K562 (cell line): ENCODE measurements around the gene ZNF607. TPM values are rescaled to one million over a fixed set of nuclear protein-coding genes. Genes with fewer than 3 reads are reported as not detected.

Experiments
- ARHGAP35 ChIP-seq: fragments of 450-650 bp; IDR thresholded peaks from 2 replicates; pipeline ENCODE4 v1.6.1; 2018; ENCODE audit not compliant: partially characterized antibody
- ATF7 ChIP-seq: fragments of 450-650 bp; IDR thresholded peaks from 2 replicates; pipeline ENCODE4 v1.7.1; 2014; ENCODE audit warnings: mild to moderate bottlenecking, moderate library complexity
- CREM ChIP-seq: IDR thresholded peaks from 2 replicates; pipeline ENCODE4 v1.6.1; 2014; ENCODE audit warnings: antibody characterized with exemption, low read depth
- DIDO1 ChIP-seq: fragments of 450-650 bp; IDR thresholded peaks from 2 replicates; pipeline ENCODE4 v1.6.1; 2016; ENCODE audit warnings: low read depth, missing biosample characterization, missing genetic modification characterization
- KAT2B ChIP-seq: IDR thresholded peaks from one replicate; pipeline ENCODE4 v1.6.1; 2012; ENCODE audit warnings: low read depth, mild to moderate bottlenecking, control low read depth, inconsistent platforms, low read length, moderate library complexity
- MAZ ChIP-seq, 2 experiments: fragments of 450-650 bp in 1 of 2; sonication (generic) in 1 of 2; formaldehyde crosslinking; IDR thresholded peaks in 1 of 2; conservative IDR thresholded peaks in 1 of 2; 2 replicates each; pipeline versions ENCODE4 v1.4.0 to v1.5.0; 2020; ENCODE audit warnings: mild to moderate bottlenecking in 1 of 2, missing genetic modification reagents in 1 of 2
- MYC ChIP-seq, 2 experiments: fragments of 250-450 bp in 1 of 2; sonication (Bioruptor Pico) in 1 of 2; IDR thresholded peaks; 2 replicates each; pipeline versions ENCODE4 v1.5.1 to v1.6.1; 2012 to 2021; ENCODE audit warnings: low read depth in 2 of 2, borderline replicate concordance in 1 of 2, improper control_type of control experiment in 1 of 2, low read length in 1 of 2, mild to moderate bottlenecking in 1 of 2, moderate library complexity in 1 of 2
- OTX1 ChIP-seq: fragments of 450-650 bp; formaldehyde crosslinking; IDR thresholded peaks from 2 replicates; pipeline ENCODE4 v1.4.0; 2022; ENCODE audit warnings: mild to moderate bottlenecking
- PHF8 ChIP-seq: fragments of 200-600 bp; sonication (generic); IDR thresholded peaks from 2 replicates; pipeline ENCODE4 v1.6.1; 2012; ENCODE audit warnings: mixed run types, mild to moderate bottlenecking, inconsistent platforms, low read length, moderate library complexity, borderline replicate concordance
- POLR2A ChIP-seq: fragments of 450-650 bp; conservative IDR thresholded peaks from 2 replicates; pipeline ENCODE4 v1.6.1; 2016
- POLR2H ChIP-seq: IDR thresholded peaks from 2 replicates; pipeline ENCODE4 v1.6.1; 2016; ENCODE audit warnings: missing genetic modification characterization, low read depth, mild to moderate bottlenecking, control low read depth, missing compliant biosample characterization, moderate library complexity
- RBFOX2 ChIP-seq: fragments of 200-400 bp; formaldehyde crosslinking; IDR thresholded peaks from 2 replicates; pipeline ENCODE4 v1.6.1; 2017; ENCODE audit warnings: low read depth, mild to moderate bottlenecking, low read length, moderate library complexity
- SIN3A ChIP-seq, 2 experiments: fragments of 150-350 bp in 1 of 2; IDR thresholded peaks; 2 replicates each; pipeline ENCODE4 v1.6.1; 2011 to 2016; ENCODE audit warnings: borderline replicate concordance in 2 of 2, low read depth in 2 of 2, low read length in 2 of 2, mild to moderate bottlenecking in 2 of 2, moderate library complexity in 2 of 2; ENCODE audit not compliant: control insufficient read depth in 1 of 2
- SREBF1 ChIP-seq: fragments of 150-350 bp; IDR thresholded peaks from 2 replicates; pipeline ENCODE4 v1.6.1; 2014; ENCODE audit warnings: antibody characterized with exemption, low read depth, low read length, borderline replicate concordance
- SRF ChIP-seq, 2 experiments: fragments of 250-450, 450-650 bp in 1 of 2; sonication (Bioruptor Pico) in 1 of 2; sonication (generic) in 1 of 2; formaldehyde crosslinking; IDR thresholded peaks; 2 replicates each; pipeline versions ENCODE4 v1.5.0 to v1.5.1; 2020 to 2022; ENCODE audit warnings: mild to moderate bottlenecking in 1 of 2, missing genetic modification reagents in 1 of 2
- TBP ChIP-seq: optimal IDR thresholded peaks from 2 replicates; pipeline ENCODE3; 2011; ENCODE audit warnings: low read depth, low read length, improper control_type of control experiment
- ZBTB7A ChIP-seq: IDR thresholded peaks from 2 replicates; pipeline ENCODE4 v1.6.1; 2011; ENCODE audit warnings: low read depth, mild to moderate bottlenecking, low read length, moderate library complexity, borderline replicate concordance; ENCODE audit not compliant: control insufficient read depth
- ZNF12 ChIP-seq: sonication (generic); formaldehyde crosslinking; IDR thresholded peaks from 2 replicates; pipeline ENCODE4 v1.4.0; 2020; ENCODE audit warnings: mild to moderate bottlenecking, missing genetic modification reagents
- ZNF696 ChIP-seq: fragments of 250-450 bp; sonication (Bioruptor Pico); conservative IDR thresholded peaks from 2 replicates; pipeline ENCODE4 v1.4.0; 2020; ENCODE audit warnings: mild to moderate bottlenecking, moderate library complexity
- polyA plus RNA-seq, 8 experiments: library from polyadenylated mRNA; depleted of rRNA in 4 of 8; stranded (reverse) in 5 of 8; unstranded in 3 of 8; fragments of >200 nt; fragmentation: Nextera tagmentation in 2 of 8; fragmentation: Illumina TruSeq in 1 of 8; extraction: Ambion mirVana in 2 of 8; extraction: Trizol in 1 of 8; gene quantifications; 2 replicates each; pipeline versions ENCODE4 v1.2.1 to v1.2.3, GENCODE V29; 2011 to 2014; ENCODE audit warnings: inconsistent platforms in 1 of 8, missing spikeins in 1 of 8
- total RNA-seq, 7 experiments: library from RNA; depleted of rRNA in 6 of 7; stranded (reverse); fragments of >200 nt in 6 of 7; fragmentation: Illumina TruSeq in 2 of 7; extraction: Trizol in 2 of 7; gene quantifications; 2 replicates each; pipeline versions ENCODE4 v1.2.1 to v1.2.3, GENCODE V29; 2011 to 2021; ENCODE audit warnings: low replicate concordance in 1 of 7
- TF ChIP-seq, protein P1 (sequence below): fragments of 250-450 bp; sonication (Bioruptor Pico); IDR thresholded peaks from 2 replicates; pipeline ENCODE4 v1.5.0; 2022; ENCODE audit warnings: mild to moderate bottlenecking
- TF ChIP-seq, protein P2 (sequence below): fragments of 200-800 bp; sonication (Bioruptor generic); IDR thresholded peaks from 2 replicates; pipeline ENCODE4 v1.6.1; 2017; ENCODE audit warnings: missing genetic modification characterization, missing compliant biosample characterization
- TF ChIP-seq, protein P3 (sequence below): IDR thresholded peaks from 3 replicates; pipeline ENCODE4 v1.6.1; 2011; ENCODE audit warnings: borderline replicate concordance, mild to moderate bottlenecking; ENCODE audit not compliant: insufficient read length, insufficient read depth
- TF ChIP-seq, protein P4 (sequence below): sonication (generic); formaldehyde crosslinking; IDR thresholded peaks from 2 replicates; pipeline ENCODE4 v1.8.0; 2022; ENCODE audit warnings: missing genetic modification reagents, mild to moderate bottlenecking, moderate library complexity, borderline replicate concordance

The ZNF607 gene
- total and polyA plus RNA-seq, 9 of the 15 experiments (the other 6 are each of a cell fraction or from before 2014, with no cell fraction given): 0.65 to 5.1 (median 3.6) TPM

DNA sequence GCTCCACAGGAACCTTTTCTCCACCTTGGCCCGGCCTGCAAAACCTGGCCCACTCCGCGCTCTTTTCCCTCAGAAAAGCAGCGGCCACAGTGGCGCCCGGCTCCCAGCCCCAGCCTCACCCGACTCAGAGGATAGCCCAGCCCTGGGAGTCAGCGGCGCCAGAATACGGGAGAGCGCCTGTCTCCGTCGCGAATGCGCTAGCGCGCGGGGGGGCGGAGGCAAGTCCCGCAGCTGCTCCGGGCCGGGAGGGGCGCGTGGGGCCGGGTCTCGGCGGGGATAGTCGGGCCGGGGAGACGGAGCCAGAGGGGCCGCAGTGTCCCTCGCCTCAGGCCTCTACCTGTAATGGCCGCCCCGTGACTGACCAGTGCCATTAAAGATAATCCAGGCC, 64.3 kb downstream of the ZNF607 start, which contains the start of gene ZFP30 (continued):
- TF ChIP-seq, protein P1, sequence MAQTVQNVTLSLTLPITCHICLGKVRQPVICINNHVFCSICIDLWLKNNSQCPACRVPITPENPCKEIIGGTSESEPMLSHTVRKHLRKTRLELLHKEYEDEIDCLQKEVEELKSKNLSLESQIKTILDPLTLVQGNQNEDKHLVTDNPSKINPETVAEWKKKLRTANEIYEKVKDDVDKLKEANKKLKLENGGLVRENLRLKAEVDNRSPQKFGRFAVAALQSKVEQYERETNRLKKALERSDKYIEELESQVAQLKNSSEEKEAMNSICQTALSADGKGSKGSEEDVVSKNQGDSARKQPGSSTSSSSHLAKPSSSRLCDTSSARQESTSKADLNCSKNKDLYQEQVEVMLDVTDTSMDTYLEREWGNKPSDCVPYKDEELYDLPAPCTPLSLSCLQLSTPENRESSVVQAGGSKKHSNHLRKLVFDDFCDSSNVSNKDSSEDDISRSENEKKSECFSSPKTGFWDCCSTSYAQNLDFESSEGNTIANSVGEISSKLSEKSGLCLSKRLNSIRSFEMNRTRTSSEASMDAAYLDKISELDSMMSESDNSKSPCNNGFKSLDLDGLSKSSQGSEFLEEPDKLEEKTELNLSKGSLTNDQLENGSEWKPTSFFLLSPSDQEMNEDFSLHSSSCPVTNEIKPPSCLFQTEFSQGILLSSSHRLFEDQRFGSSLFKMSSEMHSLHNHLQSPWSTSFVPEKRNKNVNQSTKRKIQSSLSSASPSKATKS (CRISPR knock-in tag): no peak
- peak; percentile 72; the same call in 1 of the 2 replicates for TF ChIP-seq ZBTB7A
- 0 out of 2 replicates have a peak, but pooled peaks have one; percentile 1 for TF ChIP-seq CREM
- no peak for TF ChIP-seq ZNF12 (CRISPR knock-in tag)
- TF ChIP-seq SRF (CRISPR knock-in tag; IDR thresholded peaks at IDR 0.05): 0 out of 4 replicates have a peak, but pooled peaks of 1 of the 2 experiments have one; percentile 21
- TF ChIP-seq SIN3A (IDR thresholded peaks at IDR 0.05; ENCODE audit: borderline replicate concordance in 2 of 2, control insufficient read depth in 1 of 2, low read depth in 2 of 2, low read length in 2 of 2): peak in 1 of 2 experiments; percentile 44; a peak in 1 of 4 replicates
- TF ChIP-seq ZNF696 (CRISPR knock-in tag): no peak
- TF ChIP-seq, protein P2, sequence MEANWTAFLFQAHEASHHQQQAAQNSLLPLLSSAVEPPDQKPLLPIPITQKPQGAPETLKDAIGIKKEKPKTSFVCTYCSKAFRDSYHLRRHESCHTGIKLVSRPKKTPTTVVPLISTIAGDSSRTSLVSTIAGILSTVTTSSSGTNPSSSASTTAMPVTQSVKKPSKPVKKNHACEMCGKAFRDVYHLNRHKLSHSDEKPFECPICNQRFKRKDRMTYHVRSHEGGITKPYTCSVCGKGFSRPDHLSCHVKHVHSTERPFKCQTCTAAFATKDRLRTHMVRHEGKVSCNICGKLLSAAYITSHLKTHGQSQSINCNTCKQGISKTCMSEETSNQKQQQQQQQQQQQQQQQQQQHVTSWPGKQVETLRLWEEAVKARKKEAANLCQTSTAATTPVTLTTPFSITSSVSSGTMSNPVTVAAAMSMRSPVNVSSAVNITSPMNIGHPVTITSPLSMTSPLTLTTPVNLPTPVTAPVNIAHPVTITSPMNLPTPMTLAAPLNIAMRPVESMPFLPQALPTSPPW (CRISPR knock-in tag): peak; percentile 98
- TF ChIP-seq TBP: peak; percentile 41
- TF ChIP-seq MAZ (CRISPR knock-in tag; conservative IDR thresholded peaks at IDR 0.05 in 1 of 2, IDR thresholded peaks at IDR 0.05 in 1 of 2): peak; percentile 64 to 78; a peak in 3 of 4 replicates
- no peak for TF ChIP-seq MYC (IDR thresholded peaks at IDR 0.05; ENCODE audit: low read depth, low read length)
- TF ChIP-seq MYC (CRISPR knock-in tag; IDR thresholded peaks at IDR 0.05; ENCODE audit: borderline replicate concordance, low read depth): no peak
- TF ChIP-seq, protein P3, sequence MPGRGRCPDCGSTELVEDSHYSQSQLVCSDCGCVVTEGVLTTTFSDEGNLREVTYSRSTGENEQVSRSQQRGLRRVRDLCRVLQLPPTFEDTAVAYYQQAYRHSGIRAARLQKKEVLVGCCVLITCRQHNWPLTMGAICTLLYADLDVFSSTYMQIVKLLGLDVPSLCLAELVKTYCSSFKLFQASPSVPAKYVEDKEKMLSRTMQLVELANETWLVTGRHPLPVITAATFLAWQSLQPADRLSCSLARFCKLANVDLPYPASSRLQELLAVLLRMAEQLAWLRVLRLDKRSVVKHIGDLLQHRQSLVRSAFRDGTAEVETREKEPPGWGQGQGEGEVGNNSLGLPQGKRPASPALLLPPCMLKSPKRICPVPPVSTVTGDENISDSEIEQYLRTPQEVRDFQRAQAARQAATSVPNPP: no peak
- no peak for TF ChIP-seq DIDO1 (tag)
- TF ChIP-seq, protein P4, sequence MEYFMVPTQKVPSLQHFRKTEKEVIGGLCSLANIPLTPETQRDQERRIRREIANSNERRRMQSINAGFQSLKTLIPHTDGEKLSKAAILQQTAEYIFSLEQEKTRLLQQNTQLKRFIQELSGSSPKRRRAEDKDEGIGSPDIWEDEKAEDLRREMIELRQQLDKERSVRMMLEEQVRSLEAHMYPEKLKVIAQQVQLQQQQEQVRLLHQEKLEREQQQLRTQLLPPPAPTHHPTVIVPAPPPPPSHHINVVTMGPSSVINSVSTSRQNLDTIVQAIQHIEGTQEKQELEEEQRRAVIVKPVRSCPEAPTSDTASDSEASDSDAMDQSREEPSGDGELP (CRISPR knock-in tag): peak; percentile 54; the same call in 1 of the 2 replicates
- TF ChIP-seq POLR2A: peak; percentile 77
- TF ChIP-seq ARHGAP35: no peak
- TF ChIP-seq SREBF1: no peak
- TF ChIP-seq PHF8: peak; percentile 72; the same call in 1 of the 2 replicates
- TF ChIP-seq KAT2B: no peak
- peak; percentile 88 for TF ChIP-seq RBFOX2
- peak; percentile 55 for TF ChIP-seq POLR2H (tag)
- no peak for TF ChIP-seq ATF7
- TF ChIP-seq OTX1 (CRISPR knock-in tag): no peak
